Lower leg skin (tissue), 4 donors: ENCODE measurements around the gene NR3C2. TPM values are rescaled to one million over a fixed set of nuclear protein-coding genes. Genes with fewer than 3 reads are reported as not detected.

Experiments used
- DNase-seq, 2 donors: peaks; one replicate each; pipeline ENCODE4 v3.0.0-alpha.2; 2019; ENCODE audit warnings: low spot score in 2 of 2
- H3K4me3 ChIP-seq: fragments of 200-600 bp; sonication (generic); 2 replicates; pipeline ENCODE4 v1.5.1; 2017; ENCODE audit warnings: mild to moderate bottlenecking, low read depth; ENCODE audit not compliant: poor library complexity, severe bottlenecking
- CTCF ChIP-seq, 3 donors: fragments of 450-650 bp; IDR thresholded peaks; one replicate each; pipeline ENCODE4 v1.5.1; 2016; ENCODE audit warnings: antibody characterized with exemption in 3 of 3, mild to moderate bottlenecking in 3 of 3, moderate library complexity in 2 of 3
- POLR2A ChIP-seq, 2 donors: fragments of 450-650 bp; IDR thresholded peaks; one replicate each; pipeline ENCODE4 v1.6.1; 2016 to 2017; ENCODE audit warnings: antibody characterized with exemption in 2 of 2, mild to moderate bottlenecking in 1 of 2, moderate library complexity in 1 of 2
- WGBS, 2 donors: methylation state at CpG; one replicate each; pipeline ENCODE4 v1.1.5; 2018; 5-methylcytosine and 5-hydroxymethylcytosine counted together
- intact Hi-C: fragments of 100-400 bp; cut with DNase I; formaldehyde crosslinking; loops from one replicate; pipeline ENCODE4 v1.15.0; 2023; ENCODE audit warnings: low total_unique reads
- total RNA-seq, 4 donors: library from RNA; depleted of rRNA; stranded (reverse); fragments of >200 nt; gene quantifications; one replicate each; pipeline ENCODE4 v1.1.0, GENCODE V29; 2016

The NR3C2 gene
- total RNA-seq, 4 donors from 2014 or later: 9.7 to 21.3 (median 10.6) TPM

DNA sequence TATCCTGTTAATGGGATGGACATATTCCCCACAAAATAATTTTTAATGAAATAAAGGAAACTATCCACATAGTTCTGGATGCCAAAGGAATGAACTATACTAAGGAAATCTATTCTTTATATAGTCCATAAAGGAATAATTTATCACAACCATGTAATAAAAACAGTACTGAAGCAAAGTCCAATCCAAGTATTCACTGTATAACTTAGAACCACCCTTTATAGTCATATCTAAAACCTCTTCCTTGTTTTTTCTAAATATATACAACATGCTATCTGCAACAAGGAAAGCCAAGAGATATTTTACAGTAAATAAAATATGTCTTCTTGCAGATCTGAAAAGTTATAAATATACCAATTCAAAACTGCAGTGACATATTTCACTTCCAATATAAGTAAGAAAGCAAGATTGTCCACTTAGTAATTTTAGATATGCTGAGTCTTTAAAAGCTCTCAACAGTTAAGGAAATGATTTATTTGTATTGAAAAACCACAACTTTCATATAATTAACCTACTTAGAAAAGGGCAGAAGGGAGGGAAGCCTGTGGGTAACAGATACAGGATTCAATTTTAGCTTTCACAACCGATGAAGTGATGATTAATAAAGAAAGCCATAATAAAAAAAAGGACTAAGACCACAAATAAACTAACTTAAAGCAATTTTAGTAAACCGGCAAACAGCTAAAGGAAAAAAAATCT lies 8.0 kb downstream of the NR3C2 start:
- WGBS, 2 donors: 54 to 65% methylated on average over 2 of the region's 2 CpGs
- TF ChIP-seq POLR2A (IDR thresholded peaks at IDR 0.05) (no peak), CTCF (IDR thresholded peaks at IDR 0.05) (no peak)
- intact Hi-C loops: no loop called here
- no peak overlapping the region for H3K4me3 ChIP-seq
- no peak for DNase-seq

- intact Hi-C loops: no loop called here
- 90 to 95% methylated on average over 4 of the region's 4 CpGs for WGBS, 2 donors
Observed at GRCh38 chr4:148431401-148431800, 10.8 kb downstream of the NR3C2 start.

DNA sequence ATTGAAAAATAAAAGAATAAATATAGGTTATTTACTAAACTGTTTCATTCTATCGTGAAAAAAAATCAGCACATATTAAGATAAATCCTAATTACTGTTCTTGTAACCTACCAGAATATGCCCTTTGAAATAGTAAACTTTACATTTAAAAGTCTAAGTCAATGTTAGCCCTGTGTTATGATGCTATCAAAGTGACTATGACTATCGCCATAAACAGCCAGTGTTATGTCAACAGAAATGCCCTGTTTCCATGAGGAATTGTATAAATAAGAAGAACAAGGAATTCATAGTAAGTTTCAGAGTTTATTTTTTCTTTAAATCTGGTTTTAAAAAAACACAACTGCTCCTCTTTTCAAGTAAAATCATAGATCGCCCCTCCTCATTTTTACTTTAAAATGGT lies 11.4 kb downstream of the NR3C2 start:
- no peak overlapping the region for H3K4me3 ChIP-seq
- intact Hi-C loops: no loop called here
- DNase-seq: no peak
- WGBS, 2 donors: 94 to 96% methylated on average over 3 of the region's 3 CpGs
- TF ChIP-seq CTCF (IDR thresholded peaks at IDR 0.05) (no peak), POLR2A (IDR thresholded peaks at IDR 0.05) (no peak)

More at GRCh38 chr4:148431401-148431800, 10.8 kb downstream of the NR3C2 start:
- TF ChIP-seq POLR2A (IDR thresholded peaks at IDR 0.05): no peak
- no peak for TF ChIP-seq CTCF (IDR thresholded peaks at IDR 0.05)
- H3K4me3 ChIP-seq: no peak overlapping the region
- no peak for DNase-seq

DNA sequence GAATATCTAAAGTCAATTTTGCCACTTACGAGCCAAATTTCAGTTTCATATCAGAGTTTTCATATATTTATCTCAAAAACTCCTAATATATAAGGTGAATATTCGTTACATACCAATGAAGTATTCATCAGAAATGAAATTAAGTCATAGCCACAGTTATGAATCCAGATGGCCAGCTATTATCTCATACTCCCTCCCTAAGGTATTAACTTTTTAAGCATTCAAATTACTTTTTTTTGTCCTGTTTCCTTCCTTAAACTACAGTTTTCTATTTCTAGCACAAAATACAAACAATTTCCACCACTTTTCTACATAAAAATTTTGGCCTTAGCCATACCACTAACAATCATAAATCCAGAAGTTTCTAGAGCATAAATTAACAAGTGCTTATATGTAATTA lies 13.0 kb downstream of the NR3C2 start:
- H3K4me3 ChIP-seq: no peak overlapping the region
- no peak for DNase-seq
- intact Hi-C loops: no loop called here
- TF ChIP-seq CTCF (IDR thresholded peaks at IDR 0.05) (no peak), POLR2A (IDR thresholded peaks at IDR 0.05) (no peak)
- WGBS, 2 donors: 83 to 93% methylated on average over 2 of the region's 2 CpGs

GRCh38 chr4:148426643-148427042 lies 15.6 kb downstream of the NR3C2 start:
- H3K4me3 ChIP-seq: no peak overlapping the region
- DNase-seq: no peak
- TF ChIP-seq CTCF (IDR thresholded peaks at IDR 0.05) (no peak), POLR2A (IDR thresholded peaks at IDR 0.05) (no peak)
- intact Hi-C loops: no loop called here
- 95 to 99% methylated on average over 5 of the region's 5 CpGs for WGBS, 2 donors
